HCT116 (cell line): ENCODE results near the gene ST7. TPM values are rescaled to one million over a fixed set of nuclear protein-coding genes. Genes with fewer than 3 reads are reported as not detected.
A peak's percentile ranks its signal among the peaks of the same experiment; 100 is the strongest.

Source experiments
- ATAC-seq: fragments of 200-7000 bp; cut with Tn5 transposase; 2 replicates; pipeline ENCODE4 v1.9.1; 2020; ENCODE audit warnings: mild to moderate bottlenecking, moderate library complexity
- BruUV-seq: library from RNA; stranded (reverse); fragments of 400-500 nt; replicated peaks from 2 replicates; lab custom pipeline; 2021; lab: Mats Ljungman, UMichigan
- CTCF ChIA-PET: fragments of 300-600 bp; sonication (Branson Sonifier 250); formaldehyde crosslinking; loops from one replicate; lab custom pipeline; 2021; ENCODE audit warnings: antibody characterized with exemption; lab: Charles Lee
- POLR2A ChIA-PET: fragments of 300-600, 350-600 bp; sonication (Branson Sonifier 250); formaldehyde crosslinking; loops from one replicate; lab custom pipeline; 2021; ENCODE audit warnings: antibody characterized with exemption; lab: Charles Lee
- RAD21 ChIA-PET, 2 experiments: fragments of 300-600 bp; sonication (Branson Sonifier 250); formaldehyde crosslinking; loops; one replicate each; lab custom pipeline; 2023; ENCODE audit warnings: low total read pairs in 2 of 2; ENCODE audit not compliant: uncharacterized antibody in 2 of 2, unreplicated experiment in 2 of 2, low non-redundant PET in 1 of 2; lab: Charles Lee
- DNase-seq: peaks from one replicate; pipeline ENCODE4 v3.0.0-alpha.2; 2010; ENCODE audit warnings: low read depth, low spot score
- H2AFZ ChIP-seq: fragments of 200-600 bp; shearing (Covaris generic), sonication (generic); 2 replicates; pipeline ENCODE4 v1.6.1; 2017; ENCODE audit warnings: low read depth, mixed run types, mixed read lengths, antibody characterized with exemption, low read length; ENCODE audit not compliant: poor library complexity, severe bottlenecking
- H3K27ac ChIP-seq: 2 replicates; pipeline ENCODE4 v1.5.1; 2012; ENCODE audit warnings: low read depth, low read length
- H3K27me3 ChIP-seq: fragments of 200-600 bp; sonication (generic); 2 replicates; pipeline ENCODE4 v1.6.1; 2016; ENCODE audit warnings: mixed run types, low read length, mixed read lengths; ENCODE audit not compliant: insufficient read depth
- H3K36me3 ChIP-seq, 2 experiments: fragments of 200-500 bp in 1 of 2; fragments of 200-600 bp in 1 of 2; sonication (Bioruptor generic) in 1 of 2; sonication (generic) in 1 of 2; 2 replicates each; pipeline versions ENCODE4 v1.5.1 to v1.6.1; 2014 to 2016; ENCODE audit warnings: low read length in 2 of 2, inconsistent platforms in 1 of 2, mixed read lengths in 1 of 2, mixed run types in 1 of 2; ENCODE audit not compliant: insufficient read depth in 2 of 2, control insufficient read depth in 1 of 2
- H3K4me1 ChIP-seq, 2 experiments: fragments of 200-600 bp in 1 of 2; sonication (generic) in 1 of 2; 2 replicates each; pipeline versions ENCODE4 v1.5.1 to v1.6.1; 2012 to 2017; ENCODE audit warnings: low read length in 2 of 2, inconsistent platforms in 1 of 2, mild to moderate bottlenecking in 1 of 2, mixed read lengths in 1 of 2, mixed run types in 1 of 2, moderate library complexity in 1 of 2; ENCODE audit not compliant: insufficient read depth in 2 of 2, control insufficient read depth in 1 of 2
- H3K4me2 ChIP-seq: fragments of 200-600 bp; sonication (generic); 2 replicates; pipeline ENCODE4 v1.6.1; 2017; ENCODE audit warnings: mixed run types, low read length, mixed read lengths
- H3K4me3 ChIP-seq, 2 experiments: fragments of 200-600 bp in 1 of 2; sonication (generic) in 1 of 2; replicated peaks in 1 of 2; 2 replicates each; pipeline ENCODE4 v1.5.1; 2011 to 2016; ENCODE audit warnings: low read length in 2 of 2, control low read depth in 1 of 2, low read depth in 1 of 2, mild to moderate bottlenecking in 1 of 2, mixed read lengths in 1 of 2, mixed run types in 1 of 2
- H3K79me2 ChIP-seq: fragments of 200-600 bp; sonication (generic); 2 replicates; pipeline ENCODE4 v1.6.1; 2017; ENCODE audit warnings: mild to moderate bottlenecking, mixed run types, low read length, moderate library complexity, mixed read lengths; ENCODE audit not compliant: insufficient read depth
- H3K9ac ChIP-seq: fragments of 200-600 bp; sonication (generic); 2 replicates; pipeline ENCODE4 v1.6.1; 2016; ENCODE audit warnings: low read length, mixed read lengths
- H3K9me2 ChIP-seq: fragments of 200-600 bp; sonication (generic), shearing (Covaris generic); 2 replicates; pipeline ENCODE4 v1.6.1; 2017; ENCODE audit warnings: mixed run types, mild to moderate bottlenecking, moderate library complexity; ENCODE audit not compliant: insufficient read depth
- H3K9me3 ChIP-seq, 2 experiments: fragments of 200-500 bp in 1 of 2; fragments of 200-600 bp in 1 of 2; sonication (Bioruptor generic) in 1 of 2; sonication (generic) in 1 of 2; 2 replicates each; pipeline ENCODE4 v1.6.1; 2014 to 2017; ENCODE audit warnings: low read length in 2 of 2, mixed read lengths in 2 of 2, inconsistent platforms in 1 of 2, low read depth in 1 of 2, mild to moderate bottlenecking in 1 of 2, mixed run types in 1 of 2, moderate library complexity in 1 of 2; ENCODE audit not compliant: control insufficient read depth in 1 of 2, insufficient read depth in 1 of 2
- H4K20me1 ChIP-seq: fragments of 200-600 bp; sonication (generic), shearing (Covaris generic); 2 replicates; pipeline ENCODE4 v1.6.1; 2017; ENCODE audit warnings: mixed run types, mild to moderate bottlenecking, moderate library complexity; ENCODE audit not compliant: insufficient read depth
- EZH2 ChIP-seq: fragments of 200-600 bp; sonication (generic); IDR thresholded peaks from 2 replicates; pipeline ENCODE4 v1.6.1; 2017; ENCODE audit warnings: antibody characterized with exemption, mixed run types
- EZH2phosphoT487 ChIP-seq: fragments of 200-600 bp; IDR thresholded peaks from 2 replicates; pipeline ENCODE4 v1.6.1; 2018; ENCODE audit warnings: antibody characterized with exemption, borderline replicate concordance
- JUND ChIP-seq: IDR thresholded peaks from 2 replicates; pipeline ENCODE4 v1.6.1; 2012
- POLR2AphosphoS5 ChIP-seq: IDR thresholded peaks from 2 replicates; pipeline ENCODE4 v1.6.1; 2011; ENCODE audit warnings: mild to moderate bottlenecking, low read depth, low read length, moderate library complexity
- REST ChIP-seq: IDR thresholded peaks from 2 replicates; pipeline ENCODE4 v1.6.1; 2012; ENCODE audit warnings: low read depth
- ZNF274 ChIP-seq: fragments of 200-500 bp; sonication (Bioruptor generic); IDR thresholded peaks from 2 replicates; pipeline ENCODE4 v1.6.1; 2014; ENCODE audit warnings: mild to moderate bottlenecking, low read depth, low read length, inconsistent platforms
- intact Hi-C: fragments of 100-400 bp; cut with micrococcal nuclease; formaldehyde crosslinking; loops from 2 replicates; pipeline ENCODE4 v1.10.0; 2022
- microRNA-seq: library from miRNA; unstranded; fragments of <30 nt; microRNA quantifications from one replicate; pipeline ENCODE4, GENCODE V29; 2016; ENCODE audit warnings: borderline number of aligned reads
- total RNA-seq: library from RNA; stranded (reverse); gene quantifications from one replicate; pipeline ENCODE4 v1.2.1, GENCODE V29; 2021; ENCODE audit not compliant: unreplicated experiment
- TF ChIP-seq, protein P1 (sequence below), 3 experiments: fragments of 200-600 bp in 1 of 3; sonication (generic) in 1 of 3; IDR thresholded peaks in 2 of 3; conservative IDR thresholded peaks in 1 of 3; 2 replicates each; pipeline ENCODE4 v1.5.1; 2012 to 2017; ENCODE audit warnings: low read depth in 2 of 3, low read length in 2 of 3, antibody characterized with exemption in 1 of 3, borderline replicate concordance in 1 of 3, control low read depth in 1 of 3, mild to moderate bottlenecking in 1 of 3, mixed read lengths in 1 of 3, mixed run types in 1 of 3, moderate library complexity in 1 of 3; ENCODE audit not compliant: insufficient read depth in 1 of 3

Gene ST7
- total RNA-seq, 1 experiment from 2014 or later = 12.6 TPM

DNA sequence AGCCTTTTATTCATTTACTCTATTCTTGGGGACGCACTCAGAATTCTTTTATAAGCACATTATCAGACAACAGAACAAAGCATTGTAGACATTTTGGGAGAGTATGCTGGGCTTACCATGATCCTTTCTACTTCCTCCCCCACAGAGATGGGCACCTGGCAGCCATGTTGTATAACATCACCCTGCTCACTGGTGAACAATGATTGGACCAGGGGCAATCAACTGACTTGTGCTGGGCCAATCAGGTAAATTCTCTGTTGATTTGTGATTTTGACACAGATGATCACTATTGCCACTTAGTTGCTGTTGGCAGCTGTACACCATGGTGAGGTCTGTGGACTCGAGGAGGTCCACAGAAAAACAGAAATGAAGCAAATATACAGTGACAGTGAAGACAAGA, 325.9 kb downstream of the ST7 start:
- Histone ChIP-seq H3K27me3 (no peaks in the 10 kb centered on the region), H3K4me3 (no peak overlapping the region), H4K20me1 (no peaks in the 10 kb centered on the region), H3K9ac (no peak overlapping the region), H3K36me3 (no peaks in the 10 kb centered on the region), H3K4me2 (no peak overlapping the region), H3K9me2 (no peaks in the 10 kb centered on the region), H3K79me2 (no peaks in the 10 kb centered on the region), H2AFZ (peak overlapping the region; percentile 19), H3K27ac (no peak overlapping the region), H3K9me3 (no peaks in the 10 kb centered on the region), H3K4me1 (peaks cover 0 to 4% of the 10 kb centered on the region in 2 experiments; a peak in 1 of 4 replicates)
- TF ChIP-seq REST = no peak
- TF ChIP-seq, protein P1, sequence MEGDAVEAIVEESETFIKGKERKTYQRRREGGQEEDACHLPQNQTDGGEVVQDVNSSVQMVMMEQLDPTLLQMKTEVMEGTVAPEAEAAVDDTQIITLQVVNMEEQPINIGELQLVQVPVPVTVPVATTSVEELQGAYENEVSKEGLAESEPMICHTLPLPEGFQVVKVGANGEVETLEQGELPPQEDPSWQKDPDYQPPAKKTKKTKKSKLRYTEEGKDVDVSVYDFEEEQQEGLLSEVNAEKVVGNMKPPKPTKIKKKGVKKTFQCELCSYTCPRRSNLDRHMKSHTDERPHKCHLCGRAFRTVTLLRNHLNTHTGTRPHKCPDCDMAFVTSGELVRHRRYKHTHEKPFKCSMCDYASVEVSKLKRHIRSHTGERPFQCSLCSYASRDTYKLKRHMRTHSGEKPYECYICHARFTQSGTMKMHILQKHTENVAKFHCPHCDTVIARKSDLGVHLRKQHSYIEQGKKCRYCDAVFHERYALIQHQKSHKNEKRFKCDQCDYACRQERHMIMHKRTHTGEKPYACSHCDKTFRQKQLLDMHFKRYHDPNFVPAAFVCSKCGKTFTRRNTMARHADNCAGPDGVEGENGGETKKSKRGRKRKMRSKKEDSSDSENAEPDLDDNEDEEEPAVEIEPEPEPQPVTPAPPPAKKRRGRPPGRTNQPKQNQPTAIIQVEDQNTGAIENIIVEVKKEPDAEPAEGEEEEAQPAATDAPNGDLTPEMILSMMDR (IDR thresholded peaks at IDR 0.05 in 2 of 3, conservative IDR thresholded peaks at IDR 0.05 in 1 of 3; ENCODE audit: borderline replicate concordance in 1 of 3, insufficient read depth in 1 of 3, low read depth in 2 of 3, low read length in 2 of 3) = no peak
- TF ChIP-seq JUND = no peak
- TF ChIP-seq POLR2AphosphoS5 = no peak
- TF ChIP-seq EZH2 = no peak
- no peak for TF ChIP-seq EZH2phosphoT487
- TF ChIP-seq ZNF274 = no peak
- ChIA-PET CTCF (no interaction called here), POLR2A (no interaction called here), RAD21 (no interaction called here)
- ATAC-seq (peak; percentile 59; the same call in 1 of the 2 replicates), DNase-seq (no peak)
- intact Hi-C loops = no loop called here
- BruUV-seq = no TSS peak

Small RNAs within 50 kb of the gene (microRNA-seq; reads per million reads assigned to microRNA genes)
- not detected for gene MIR6132

Other genes starting within 250 kb of the ST7 start
- 135 TPM for gene CAPZA2, start 90.9 kb upstream of the ST7 start, total RNA-seq